ENCODE results near the gene ZNF697.

GRCh38 chr1:119651133-119651532 is 3.1 kb upstream of the ZNF697 start:
- TF ChIP-seq POLR2A (IDR thresholded peaks at IDR 0.05; ENCODE audit: low read depth) (no peak), POLR2AphosphoS5 (IDR thresholded peaks at IDR 0.05) (no peak)
- TF ChIP-seq, protein P1, sequence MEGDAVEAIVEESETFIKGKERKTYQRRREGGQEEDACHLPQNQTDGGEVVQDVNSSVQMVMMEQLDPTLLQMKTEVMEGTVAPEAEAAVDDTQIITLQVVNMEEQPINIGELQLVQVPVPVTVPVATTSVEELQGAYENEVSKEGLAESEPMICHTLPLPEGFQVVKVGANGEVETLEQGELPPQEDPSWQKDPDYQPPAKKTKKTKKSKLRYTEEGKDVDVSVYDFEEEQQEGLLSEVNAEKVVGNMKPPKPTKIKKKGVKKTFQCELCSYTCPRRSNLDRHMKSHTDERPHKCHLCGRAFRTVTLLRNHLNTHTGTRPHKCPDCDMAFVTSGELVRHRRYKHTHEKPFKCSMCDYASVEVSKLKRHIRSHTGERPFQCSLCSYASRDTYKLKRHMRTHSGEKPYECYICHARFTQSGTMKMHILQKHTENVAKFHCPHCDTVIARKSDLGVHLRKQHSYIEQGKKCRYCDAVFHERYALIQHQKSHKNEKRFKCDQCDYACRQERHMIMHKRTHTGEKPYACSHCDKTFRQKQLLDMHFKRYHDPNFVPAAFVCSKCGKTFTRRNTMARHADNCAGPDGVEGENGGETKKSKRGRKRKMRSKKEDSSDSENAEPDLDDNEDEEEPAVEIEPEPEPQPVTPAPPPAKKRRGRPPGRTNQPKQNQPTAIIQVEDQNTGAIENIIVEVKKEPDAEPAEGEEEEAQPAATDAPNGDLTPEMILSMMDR (IDR thresholded peaks at IDR 0.05), result no peak
